ENCODE data around the gene TRIP13. TPM values are rescaled to one million over a fixed set of nuclear protein-coding genes. Genes with fewer than 3 reads are reported as not detected.

Gene TRIP13
- total RNA-seq, 1 experiment from 2014 or later, result 42.6 TPM

GRCh38 chr5:858726-859125, 34.0 kb upstream of the TRIP13 start:
- Mint-ChIP-seq H3K4me1 (no peaks in the 10 kb centered on the region), H3K27me3 (ENCODE audit: low read depth) (no peaks in the 10 kb centered on the region; the same call in 1 of the 2 replicates), H3K4me3 (no peak overlapping the region), H3K36me3 (ENCODE audit: insufficient read depth in 1 of 3, low read depth in 3 of 3) (peaks cover 6 to 32% (median 9%) of the 10 kb centered on the region in 3 experiments), H3K27ac (peak overlapping the region in 2 of 3 experiments; percentile 46; a peak in 2 of 7 replicates), H3K9me3 (no peaks in the 10 kb centered on the region)
- Histone ChIP-seq H3K4me1 (ENCODE audit: insufficient read depth, low read length) (no peaks in the 10 kb centered on the region), H2BK5ac (ENCODE audit: insufficient read length, low read length) (no peak overlapping the region), H4K20me1 (ENCODE audit: control insufficient read depth, insufficient read depth, insufficient read length) (no peaks in the 10 kb centered on the region), H3K4me2 (ENCODE audit: insufficient read depth, insufficient read length, low read length) (no peak overlapping the region), H3K9ac (ENCODE audit: extremely low read depth, insufficient read length, low read length) (no peak overlapping the region), H3K18ac (ENCODE audit: insufficient read length, low read depth, low read length) (no peak overlapping the region), H3K79me1 (ENCODE audit: insufficient read depth, low read depth, low read length, poor library complexity, severe bottlenecking) (no peaks in the 10 kb centered on the region), H3K4ac (ENCODE audit: low read depth, low read length) (no peak overlapping the region), H3T11ph (ENCODE audit: low read length) (no peak overlapping the region), H3K23me2 (ENCODE audit: insufficient read length, low read depth, low read length, poor library complexity, severe bottlenecking) (no peaks in the 10 kb centered on the region), H3K27me3 (ENCODE audit: insufficient read depth, low read length) (no peaks in the 10 kb centered on the region), H3K14ac (ENCODE audit: insufficient read depth, low read length) (no peak overlapping the region), H3K56ac (ENCODE audit: insufficient read length, low read depth, low read length) (no peak overlapping the region), H2BK120ac (ENCODE audit: low read depth, low read length, poor library complexity, severe bottlenecking) (no peak overlapping the region), H2BK15ac (ENCODE audit: low read depth, low read length) (no peak overlapping the region), H2BK12ac (ENCODE audit: insufficient read length, low read depth, low read length) (no peak overlapping the region), H3K79me2 (ENCODE audit: insufficient read depth, low read length) (no peaks in the 10 kb centered on the region), H4K8ac (replicated peaks; ENCODE audit: insufficient read length, low read depth, low read length) (no peak overlapping the region), H2AFZ (ENCODE audit: low read length) (no peak overlapping the region), H4K91ac (ENCODE audit: insufficient read length, low read depth, low read length) (no peak overlapping the region), H2BK20ac (ENCODE audit: low read depth, low read length, poor library complexity, severe bottlenecking) (no peak overlapping the region), H3K9me3 (ENCODE audit: control insufficient read depth, low read depth, low read length) (no peaks in the 10 kb centered on the region), H2AK5ac (ENCODE audit: insufficient read length, low read length) (no peak overlapping the region), H4K5ac (ENCODE audit: insufficient read length, low read depth, low read length) (no peak overlapping the region), H3K23ac (ENCODE audit: insufficient read length, low read depth, low read length) (no peak overlapping the region), H3K27ac (ENCODE audit: insufficient read length, low read depth, low read length) (no peak overlapping the region)
- no peak for DNase-seq
- no peak for TF ChIP-seq CTCF (conservative IDR thresholded peaks at IDR 0.05)
- WGBS (ENCODE audit: extremely low coverage, insufficient read length, low lambda C conversion rate), result no CpG with 5 or more reads among the region's 11 CpGs

Measured in H9 (cell line).